Ovary (tissue), 3 donors: Measurements from ENCODE around the gene CLDN11.

Experiments
- CTCF ChIP-seq, 3 donors: fragments of 450-650 bp in 2 of 3; fragments of 200-600 bp in 1 of 3; IDR thresholded peaks; one replicate each; pipeline versions ENCODE4 v1.5.1 to v1.8.0; 2016 to 2022; ENCODE audit warnings: antibody characterized with exemption in 3 of 3, mild to moderate bottlenecking in 1 of 3
- POLR2A ChIP-seq: fragments of 450-650 bp; IDR thresholded peaks from one replicate; pipeline ENCODE4 v1.6.1; 2017; ENCODE audit warnings: antibody characterized with exemption, mild to moderate bottlenecking, moderate library complexity
- donor health status: DM: no; HTN: no; CAD: no.

GRCh38 chr3:170432416-170432815, 13.7 kb downstream of the CLDN11 start:
- TF ChIP-seq CTCF (IDR thresholded peaks at IDR 0.05) (no peak), POLR2A (no peak)
